PC-9 (cell line): ENCODE data around the gene MPL.

ENCODE experiments used
- EZH2 ChIP-seq: fragments of 200-600 bp; sonication (generic); IDR thresholded peaks from 2 replicates; pipeline ENCODE4 v1.8.0; 2017; ENCODE audit warnings: antibody characterized with exemption, low read depth
- TF ChIP-seq, protein P1 (sequence below): fragments of 200-600 bp; sonication (generic); conservative IDR thresholded peaks from 2 replicates; pipeline ENCODE4 v1.6.1; 2017; ENCODE audit warnings: mixed run types, antibody characterized with exemption, mild to moderate bottlenecking, moderate library complexity

DNA sequence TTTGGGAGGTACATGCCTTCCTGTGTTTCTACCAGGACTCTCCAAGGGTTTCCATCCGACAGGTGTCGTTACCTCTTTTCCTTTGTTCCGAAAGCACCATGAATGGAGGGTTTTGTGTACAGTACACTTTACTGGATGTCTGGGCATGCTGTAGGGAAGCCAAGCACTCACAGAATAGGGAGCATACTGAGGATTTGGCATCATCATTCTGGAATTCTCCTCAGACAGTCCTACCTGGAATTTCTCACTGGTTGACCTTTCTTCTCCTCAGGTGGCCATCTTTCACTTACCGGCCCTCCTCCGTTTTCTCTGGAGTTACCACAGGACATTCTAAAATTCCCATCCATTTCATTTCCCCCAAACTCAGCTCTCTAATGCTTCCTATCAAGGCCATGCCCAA, 5.9 kb upstream of the MPL start:
- TF ChIP-seq, protein P1, sequence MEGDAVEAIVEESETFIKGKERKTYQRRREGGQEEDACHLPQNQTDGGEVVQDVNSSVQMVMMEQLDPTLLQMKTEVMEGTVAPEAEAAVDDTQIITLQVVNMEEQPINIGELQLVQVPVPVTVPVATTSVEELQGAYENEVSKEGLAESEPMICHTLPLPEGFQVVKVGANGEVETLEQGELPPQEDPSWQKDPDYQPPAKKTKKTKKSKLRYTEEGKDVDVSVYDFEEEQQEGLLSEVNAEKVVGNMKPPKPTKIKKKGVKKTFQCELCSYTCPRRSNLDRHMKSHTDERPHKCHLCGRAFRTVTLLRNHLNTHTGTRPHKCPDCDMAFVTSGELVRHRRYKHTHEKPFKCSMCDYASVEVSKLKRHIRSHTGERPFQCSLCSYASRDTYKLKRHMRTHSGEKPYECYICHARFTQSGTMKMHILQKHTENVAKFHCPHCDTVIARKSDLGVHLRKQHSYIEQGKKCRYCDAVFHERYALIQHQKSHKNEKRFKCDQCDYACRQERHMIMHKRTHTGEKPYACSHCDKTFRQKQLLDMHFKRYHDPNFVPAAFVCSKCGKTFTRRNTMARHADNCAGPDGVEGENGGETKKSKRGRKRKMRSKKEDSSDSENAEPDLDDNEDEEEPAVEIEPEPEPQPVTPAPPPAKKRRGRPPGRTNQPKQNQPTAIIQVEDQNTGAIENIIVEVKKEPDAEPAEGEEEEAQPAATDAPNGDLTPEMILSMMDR = no peak
- no peak for TF ChIP-seq EZH2
